Fibroblast of villous mesenchyme (primary cell): ENCODE data around the gene PHLDB3. TPM values are rescaled to one million over a fixed set of nuclear protein-coding genes. Genes with fewer than 3 reads are reported as not detected.

Experiments used
- DNase-seq: peaks from one replicate; pipeline ENCODE4 v3.0.0-alpha.2; 2010; ENCODE audit warnings: low read depth
- H3K4me3 ChIP-seq: 2 replicates; pipeline ENCODE4 v1.5.1; 2011; ENCODE audit warnings: low read depth, mild to moderate bottlenecking, low read length
- total RNA-seq: library from RNA; depleted of rRNA; stranded (reverse); fragments of >200 nt; gene quantifications from 2 replicates; pipeline ENCODE4 v1.2.3, GENCODE V29; 2012
- TF ChIP-seq, protein P1 (sequence below): IDR thresholded peaks from 2 replicates; pipeline ENCODE4 v1.5.1; 2012; ENCODE audit warnings: low read depth, mild to moderate bottlenecking, low read length; ENCODE audit not compliant: insufficient read depth

PHLDB3 gene
- total RNA-seq, 1 donor: 13.4 TPM

DNA sequence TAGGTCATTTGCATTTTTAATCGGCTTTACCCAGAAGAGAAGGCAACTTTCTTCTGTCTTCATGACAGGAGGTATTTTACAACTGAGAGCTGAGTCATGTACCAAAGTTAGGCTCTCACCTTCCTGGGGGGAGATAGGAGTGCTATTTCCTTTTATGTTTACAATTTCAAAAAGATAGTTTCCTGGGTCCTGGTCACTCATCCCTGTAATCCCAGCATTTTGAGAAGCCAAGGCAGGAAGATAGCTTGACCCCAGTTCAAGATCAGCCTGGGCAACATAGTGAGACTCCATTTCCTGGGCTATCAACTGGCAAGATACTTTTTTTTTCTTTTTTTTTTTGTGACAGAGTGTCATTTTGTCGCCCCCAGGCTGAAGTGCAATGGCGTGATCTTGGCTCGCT is 46.7 kb downstream of the PHLDB3 start:
- no peak for DNase-seq
- TF ChIP-seq, protein P1, sequence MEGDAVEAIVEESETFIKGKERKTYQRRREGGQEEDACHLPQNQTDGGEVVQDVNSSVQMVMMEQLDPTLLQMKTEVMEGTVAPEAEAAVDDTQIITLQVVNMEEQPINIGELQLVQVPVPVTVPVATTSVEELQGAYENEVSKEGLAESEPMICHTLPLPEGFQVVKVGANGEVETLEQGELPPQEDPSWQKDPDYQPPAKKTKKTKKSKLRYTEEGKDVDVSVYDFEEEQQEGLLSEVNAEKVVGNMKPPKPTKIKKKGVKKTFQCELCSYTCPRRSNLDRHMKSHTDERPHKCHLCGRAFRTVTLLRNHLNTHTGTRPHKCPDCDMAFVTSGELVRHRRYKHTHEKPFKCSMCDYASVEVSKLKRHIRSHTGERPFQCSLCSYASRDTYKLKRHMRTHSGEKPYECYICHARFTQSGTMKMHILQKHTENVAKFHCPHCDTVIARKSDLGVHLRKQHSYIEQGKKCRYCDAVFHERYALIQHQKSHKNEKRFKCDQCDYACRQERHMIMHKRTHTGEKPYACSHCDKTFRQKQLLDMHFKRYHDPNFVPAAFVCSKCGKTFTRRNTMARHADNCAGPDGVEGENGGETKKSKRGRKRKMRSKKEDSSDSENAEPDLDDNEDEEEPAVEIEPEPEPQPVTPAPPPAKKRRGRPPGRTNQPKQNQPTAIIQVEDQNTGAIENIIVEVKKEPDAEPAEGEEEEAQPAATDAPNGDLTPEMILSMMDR: no peak
- H3K4me3 ChIP-seq: no peak overlapping the region

DNA sequence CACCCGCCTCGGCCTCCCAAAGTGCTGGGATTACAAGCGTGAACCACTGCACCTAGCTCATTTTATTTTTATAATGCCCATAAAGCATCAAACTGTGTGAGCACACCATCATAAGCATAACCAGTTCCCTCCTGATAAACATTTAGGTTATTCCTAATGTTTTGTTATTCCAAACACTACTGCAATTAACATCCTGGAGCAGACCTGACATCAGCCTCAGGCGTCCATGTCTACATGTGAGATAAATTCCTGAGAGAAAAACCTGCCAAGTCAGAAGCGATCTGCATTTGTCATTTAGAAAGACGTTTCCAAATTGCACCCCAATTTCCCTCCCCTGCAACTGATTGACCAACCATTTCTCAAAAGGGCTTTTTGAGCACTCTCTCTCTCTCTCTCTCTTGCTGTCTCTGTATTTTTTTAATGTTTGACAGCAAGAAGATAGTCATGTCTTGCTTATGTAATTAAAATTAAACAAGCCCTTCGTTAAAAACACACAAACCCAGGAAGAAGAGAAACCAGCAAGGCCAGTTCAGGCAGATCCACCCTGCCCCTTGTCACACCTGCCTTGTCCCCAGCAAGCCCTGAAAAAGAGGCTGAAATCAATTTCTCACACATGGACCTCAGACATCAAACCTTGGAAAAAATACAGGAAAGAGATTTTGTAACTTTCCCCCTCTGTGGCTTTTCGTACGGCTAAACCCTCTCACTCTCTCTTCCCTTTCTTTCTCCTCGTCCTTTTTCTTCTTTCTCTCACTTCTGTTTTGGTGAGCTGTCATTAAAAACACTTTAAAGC is 49.0 kb downstream of the PHLDB3 start:
- TF ChIP-seq, protein P1: no peak
- no peak overlapping the region for H3K4me3 ChIP-seq
- no peak for DNase-seq

DNA sequence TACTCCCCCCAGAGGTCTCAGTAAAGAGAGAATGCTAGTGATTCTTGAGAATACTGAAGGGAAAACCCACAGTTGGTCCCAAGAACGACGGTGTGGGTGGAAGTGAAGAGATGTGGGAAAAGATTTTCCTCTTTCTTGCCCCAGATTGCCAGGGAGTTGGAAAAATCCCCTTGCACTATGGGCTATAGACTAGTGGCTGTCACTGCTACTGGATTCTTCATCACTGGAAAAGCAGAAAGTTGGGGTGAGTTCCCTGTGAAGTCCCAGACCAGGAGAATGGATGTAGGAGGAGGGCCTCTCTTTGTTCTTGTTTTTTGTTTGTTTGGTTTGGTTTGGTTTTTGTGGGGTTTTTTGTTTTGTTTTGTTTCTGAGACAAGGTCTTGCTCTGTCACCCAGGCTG is 50.5 kb downstream of the PHLDB3 start:
- TF ChIP-seq, protein P1: no peak
- no peak for DNase-seq
- H3K4me3 ChIP-seq: no peak overlapping the region

DNA sequence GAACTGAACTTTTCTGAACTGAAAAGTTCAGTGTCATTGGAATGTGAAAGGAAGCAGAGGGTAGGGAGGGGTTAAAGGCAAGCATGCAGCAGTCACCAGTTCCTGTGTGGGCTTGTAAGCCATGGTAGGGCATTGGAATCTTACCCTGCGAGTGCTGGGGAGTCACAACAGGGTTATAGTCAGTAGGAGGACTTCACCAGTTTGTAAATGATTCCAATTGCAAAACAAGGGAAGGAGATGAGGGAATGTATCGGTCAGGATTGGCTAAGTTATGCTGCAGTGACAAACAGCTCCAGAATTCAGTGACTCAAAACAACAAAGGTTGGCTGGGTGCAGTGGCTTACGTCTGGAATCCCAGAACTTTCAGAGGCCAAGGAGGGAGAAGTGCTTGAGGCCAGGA is 52.0 kb downstream of the PHLDB3 start:
- TF ChIP-seq, protein P1: no peak
- no peak for DNase-seq
- H3K4me3 ChIP-seq: no peak overlapping the region

DNA sequence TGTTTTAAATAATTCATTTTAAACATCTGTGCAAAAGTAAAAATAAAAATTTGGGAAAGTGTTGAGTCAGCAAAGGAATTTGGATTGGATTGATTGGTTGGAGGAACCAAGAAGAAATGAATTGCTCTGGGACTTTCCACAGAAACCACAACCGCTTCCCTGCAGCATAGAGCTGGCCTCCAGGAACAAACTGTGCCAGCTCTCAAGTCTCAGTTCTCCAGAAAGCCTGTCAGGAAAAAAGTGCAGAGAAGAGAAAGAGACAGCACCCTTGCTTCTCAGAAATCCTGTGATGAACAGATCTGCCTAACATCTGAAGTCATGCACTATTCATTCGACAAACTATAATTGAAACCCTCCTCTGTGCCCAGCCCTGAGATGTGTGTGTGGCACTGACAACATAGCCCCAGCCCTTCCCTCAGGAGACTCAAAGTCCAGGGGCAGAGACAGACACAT is 54.0 kb downstream of the PHLDB3 start:
- TF ChIP-seq, protein P1: no peak
- H3K4me3 ChIP-seq: no peak overlapping the region
- DNase-seq: no peak

DNA sequence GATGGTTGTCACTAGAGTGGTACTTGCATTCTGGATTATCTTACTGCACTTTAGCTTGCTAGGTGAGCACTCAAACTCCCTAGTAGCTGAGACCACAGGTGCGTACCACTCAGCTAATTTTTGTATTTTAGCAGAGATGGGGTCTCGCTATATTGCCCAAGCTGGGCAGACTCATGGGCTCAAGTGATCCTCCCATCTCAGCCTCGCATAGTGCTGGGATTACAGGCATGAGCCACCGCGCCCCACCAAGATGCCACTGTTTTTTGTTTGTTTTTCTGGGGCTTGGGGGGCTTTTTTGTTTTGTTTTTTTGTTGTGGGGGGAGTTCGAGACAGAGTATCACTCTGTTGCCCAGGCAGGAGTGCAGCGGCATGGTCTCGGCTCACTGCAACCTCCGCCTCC is 56.9 kb downstream of the PHLDB3 start:
- TF ChIP-seq, protein P1: no peak
- no peak overlapping the region for H3K4me3 ChIP-seq
- no peak for DNase-seq
